ENCODE results near the gene FCHSD2. TPM values are rescaled to one million over a fixed set of nuclear protein-coding genes. Genes with fewer than 3 reads are reported as not detected.

Gene FCHSD2
- total RNA-seq, 4 donors from 2014 or later, result 6.7 to 95.7 (median 10.2) TPM

GRCh38 chr11:73107597-73107996 is 34.5 kb downstream of the FCHSD2 start:
- Histone ChIP-seq H3K9me3 (no peaks in the 10 kb centered on the region), H3K27ac (no peak overlapping the region), H3K4me1 (no peaks in the 10 kb centered on the region), H3K27me3 (no peaks in the 10 kb centered on the region), H3K4me3 (no peak overlapping the region), H3K36me3 (no peaks in the 10 kb centered on the region)
- TF ChIP-seq POLR2A (IDR thresholded peaks at IDR 0.05) (no peak), CTCF (IDR thresholded peaks at IDR 0.05) (no peak)
- no peak for DNase-seq

- Histone ChIP-seq H3K27ac (no peak overlapping the region), H3K4me3 (no peak overlapping the region), H3K27me3 (no peaks in the 10 kb centered on the region), H3K36me3 (no peaks in the 10 kb centered on the region), H3K9me3 (no peaks in the 10 kb centered on the region), H3K4me1 (no peaks in the 10 kb centered on the region)
- TF ChIP-seq CTCF (IDR thresholded peaks at IDR 0.05) (no peak), POLR2A (IDR thresholded peaks at IDR 0.05) (no peak)
- no peak for DNase-seq
Observed at GRCh38 chr11:73106347-73106746, 35.8 kb downstream of the FCHSD2 start.

- H3K4me3 ChIP-seq, result no peak overlapping the region
Observed at GRCh38 chr11:73100578-73100977, 41.5 kb downstream of the FCHSD2 start.

GRCh38 chr11:73099512-73100266 is 42.4 kb downstream of the FCHSD2 start:
- TF ChIP-seq POLR2A (IDR thresholded peaks at IDR 0.05) (no peak), CTCF (IDR thresholded peaks at IDR 0.05) (no peak)

More at GRCh38 chr11:73100578-73100977, 41.5 kb downstream of the FCHSD2 start:
- no peak for DNase-seq
- Histone ChIP-seq H3K36me3 (no peaks in the 10 kb centered on the region), H3K27me3 (no peaks in the 10 kb centered on the region), H3K27ac (no peak overlapping the region), H3K9me3 (no peaks in the 10 kb centered on the region), H3K4me1 (no peaks in the 10 kb centered on the region)
- TF ChIP-seq POLR2A (IDR thresholded peaks at IDR 0.05) (no peak), CTCF (IDR thresholded peaks at IDR 0.05) (no peak)

GRCh38 chr11:73095613-73096012 is 46.5 kb downstream of the FCHSD2 start:
- no peak overlapping the region for H3K4me3 ChIP-seq
- TF ChIP-seq CTCF (IDR thresholded peaks at IDR 0.05) (no peak), POLR2A (IDR thresholded peaks at IDR 0.05) (no peak)
- H3K4me1 ChIP-seq, result no peaks in the 10 kb centered on the region
- H3K27me3 ChIP-seq, result no peaks in the 10 kb centered on the region
- no peak overlapping the region for H3K27ac ChIP-seq
- H3K36me3 ChIP-seq, result no peaks in the 10 kb centered on the region
- no peaks in the 10 kb centered on the region for H3K9me3 ChIP-seq
- no peak for DNase-seq

More at GRCh38 chr11:73099512-73100266, 42.4 kb downstream of the FCHSD2 start:
- H3K36me3 ChIP-seq, result no peaks in the 10 kb centered on the region
- no peak for DNase-seq
- no peak overlapping the region for H3K4me3 ChIP-seq
- H3K4me1 ChIP-seq, result no peaks in the 10 kb centered on the region
- no peak overlapping the region for H3K27ac ChIP-seq
- no peaks in the 10 kb centered on the region for H3K27me3 ChIP-seq
- no peaks in the 10 kb centered on the region for H3K9me3 ChIP-seq
